K562 (cell line): Measurements from ENCODE around the gene LAMTOR5. TPM values are rescaled to one million over a fixed set of nuclear protein-coding genes. Genes with fewer than 3 reads are reported as not detected.

Experiments used
- ATAC-seq: fragments of 200-7000 bp; cut with Tn5 transposase; 3 replicates; pipeline ENCODE4 v1.9.1; 2020; ENCODE audit warnings: moderate library complexity
- Bru-seq: library from RNA; stranded (reverse); fragments of 400-500 nt; gene quantifications from one replicate; lab custom pipeline; 2021; lab: Mats Ljungman, UMichigan
- BruChase-seq, 2 experiments: library from RNA; stranded (reverse); fragments of 400-500 nt; gene quantifications; one replicate each; lab custom pipeline; 2021; lab: Mats Ljungman, UMichigan
- BruUV-seq: library from RNA; stranded (reverse); fragments of 400-500 nt; replicated peaks from 2 replicates; lab custom pipeline; 2021; lab: Mats Ljungman, UMichigan
- CTCF ChIA-PET: fragments of 300-600 bp; formaldehyde crosslinking; extraction: SDS; loops from one replicate; lab custom pipeline; 2021; ENCODE audit warnings: low intra/inter-chr PET ratio; lab: Yijun Ruan, JAX
- POLR2A ChIA-PET: fragments of 300-600, 350-650 bp; sonication (Branson Sonifier 250); formaldehyde crosslinking; extraction: SDS; loops from one replicate; lab custom pipeline; 2021; ENCODE audit warnings: antibody characterized with exemption, inconsistent platforms; lab: Yijun Ruan, JAX
- DNase-seq, 4 experiments: peaks; one replicate each; pipeline versions ENCODE4 v3.0.0 to v3.0.0-alpha.2; 2011 to 2018; ENCODE audit warnings: low spot score in 3 of 4, mixed read lengths in 3 of 4; ENCODE audit errors: extremely low read depth in 1 of 4
- FAIRE-seq: peaks from 2 replicates; lab custom pipeline; 2011; peaks lifted over from hg19 to GRCh38; lab: Jason Lieb, UNC
- H2AFZ ChIP-seq: 2 replicates; pipeline ENCODE4 v1.6.0; 2011; ENCODE audit warnings: low read depth, low read length, control low read depth, inconsistent platforms
- H3K27ac ChIP-seq: fragments of 200-600 bp; 3 replicates; pipeline ENCODE4 v1.8.0; 2011; ENCODE audit warnings: low read depth, mild to moderate bottlenecking, control low read depth, inconsistent platforms, low read length, moderate library complexity, mixed read lengths; ENCODE audit errors: extremely low read depth
- H3K27me3 ChIP-seq, 2 experiments: fragments of 300-600 bp in 1 of 2; 2 replicates in 1 of 2; 3 replicates in 1 of 2; pipeline versions ENCODE4 v1.6.0 to v1.8.0; 2011; ENCODE audit warnings: inconsistent platforms in 2 of 2, low read length in 2 of 2, mild to moderate bottlenecking in 1 of 2, mixed read lengths in 1 of 2, moderate library complexity in 1 of 2; ENCODE audit not compliant: control insufficient read depth in 2 of 2, insufficient read depth in 2 of 2
- H3K36me3 ChIP-seq: fragments of 300-600 bp; 3 replicates; pipeline ENCODE4 v1.8.0; 2011; ENCODE audit warnings: mild to moderate bottlenecking, low read length, inconsistent platforms; ENCODE audit not compliant: control insufficient read depth, insufficient read depth
- H3K4me1 ChIP-seq, 2 experiments: fragments of 200-600 bp in 1 of 2; replicated peaks in 1 of 2; 2 replicates in 1 of 2; 3 replicates in 1 of 2; pipeline versions ENCODE4 v1.5.1 to v1.8.0; 2011; ENCODE audit warnings: inconsistent platforms in 2 of 2, low read length in 2 of 2, mild to moderate bottlenecking in 1 of 2, mixed read lengths in 1 of 2, moderate library complexity in 1 of 2; ENCODE audit not compliant: control insufficient read depth in 2 of 2, insufficient read depth in 2 of 2
- H3K4me2 ChIP-seq: 2 replicates; pipeline ENCODE4 v1.6.1; 2011; ENCODE audit warnings: low read length, control low read depth, inconsistent platforms, mixed read lengths; ENCODE audit not compliant: insufficient read depth
- H3K4me3 ChIP-seq: fragments of 200-600 bp; sonication (generic), shearing (Covaris generic); 2 replicates; pipeline ENCODE4 v1.5.1; 2016; ENCODE audit warnings: control low read depth, inconsistent platforms
- H3K79me2 ChIP-seq: fragments of 200-600 bp; 3 replicates; pipeline ENCODE4 v1.8.0; 2011; ENCODE audit warnings: low read length, inconsistent platforms; ENCODE audit not compliant: control insufficient read depth, insufficient read depth
- H3K9ac ChIP-seq, 2 experiments: 2 replicates each; pipeline versions ENCODE4 v1.6.0 to v1.6.1; 2011; ENCODE audit warnings: low read depth in 2 of 2, low read length in 2 of 2, control low read depth in 1 of 2, inconsistent platforms in 1 of 2, mild to moderate bottlenecking in 1 of 2, mixed read lengths in 1 of 2; ENCODE audit not compliant: insufficient read depth in 1 of 2
- H3K9me1 ChIP-seq: one replicate; pipeline ENCODE4 v1.6.0; 2011; ENCODE audit warnings: inconsistent platforms, mild to moderate bottlenecking, low read length, moderate library complexity; ENCODE audit not compliant: control insufficient read depth, insufficient read depth
- H3K9me3 ChIP-seq: replicated peaks from 2 replicates; pipeline ENCODE4 v1.5.1; 2011; ENCODE audit warnings: low read depth, low read length, inconsistent platforms; ENCODE audit not compliant: control insufficient read depth, insufficient read depth
- H4K20me1 ChIP-seq: replicated peaks from 2 replicates; pipeline ENCODE4 v1.6.1; 2011; ENCODE audit warnings: low read length, inconsistent platforms, mixed read lengths; ENCODE audit not compliant: control insufficient read depth, insufficient read depth
- BACH1 ChIP-seq: fragments of 200-800 bp; sonication (Bioruptor generic); IDR thresholded peaks from 2 replicates; pipeline ENCODE4 v1.6.1; 2016; ENCODE audit warnings: missing genetic modification characterization, missing compliant biosample characterization
- BCOR ChIP-seq: fragments of 450-650 bp; IDR thresholded peaks from 2 replicates; pipeline ENCODE4 v1.6.1; 2016
- HMGN3 ChIP-seq: IDR thresholded peaks from 2 replicates; pipeline ENCODE4 v1.6.1; 2011; ENCODE audit warnings: borderline replicate concordance, low read depth, mild to moderate bottlenecking, mixed read lengths, low read length; ENCODE audit not compliant: insufficient read length; ENCODE audit errors: extremely low read depth
- KLF10 ChIP-seq: fragments of 250-450 bp; sonication (Bioruptor Pico); IDR thresholded peaks from 2 replicates; pipeline ENCODE4 v1.6.1; 2021; ENCODE audit warnings: matching md5 sums
- PTTG1 ChIP-seq: fragments of 450-650 bp; IDR thresholded peaks from 2 replicates; pipeline ENCODE4 v1.6.1; 2016; ENCODE audit warnings: low read depth, mild to moderate bottlenecking, missing genetic modification characterization, missing compliant biosample characterization
- RCOR1 ChIP-seq, 2 experiments: IDR thresholded peaks; 2 replicates each; pipeline ENCODE4 v1.6.1; 2012; ENCODE audit warnings: low read depth in 2 of 2, low read length in 2 of 2, borderline replicate concordance in 1 of 2, improper control_type of control experiment in 1 of 2
- TCF7L2 ChIP-seq: fragments of 150-350 bp; IDR thresholded peaks from 2 replicates; pipeline ENCODE4 v1.6.1; 2016; ENCODE audit warnings: low read depth, mild to moderate bottlenecking, low read length, moderate library complexity
- ZBTB5 ChIP-seq: fragments of 450-650 bp; IDR thresholded peaks from 2 replicates; pipeline ENCODE4 v1.6.1; 2017; ENCODE audit warnings: antibody characterized with exemption
- ZEB2 ChIP-seq: fragments of 450-650 bp; IDR thresholded peaks from 2 replicates; pipeline ENCODE4 v1.6.1; 2016
- ZFP36 ChIP-seq: fragments of 150-350 bp; IDR thresholded peaks from 2 replicates; pipeline ENCODE4 v1.6.1; 2018; ENCODE audit warnings: low read length, low read depth; ENCODE audit not compliant: partially characterized antibody
- ZNF253 ChIP-seq: fragments of 250-450 bp; sonication (Bioruptor Pico); conservative IDR thresholded peaks from 2 replicates; pipeline ENCODE4 v1.6.1; 2021; ENCODE audit warnings: mild to moderate bottlenecking
- ZNF551 ChIP-seq: fragments of 250-450 bp; sonication (Bioruptor Pico); IDR thresholded peaks from 2 replicates; pipeline ENCODE4 v1.5.0; 2021; ENCODE audit warnings: mild to moderate bottlenecking, moderate library complexity
- ZNF695 ChIP-seq: fragments of 450-650 bp; formaldehyde crosslinking; IDR thresholded peaks from 2 replicates; pipeline ENCODE4 v1.4.0; 2020; ENCODE audit warnings: mild to moderate bottlenecking, moderate library complexity
- ZNF76 ChIP-seq: fragments of 250-450 bp; sonication (Bioruptor Pico); IDR thresholded peaks from 2 replicates; pipeline ENCODE4 v1.4.0; 2020; ENCODE audit warnings: mild to moderate bottlenecking, moderate library complexity, borderline replicate concordance
- WGBS: fragments of 100-300 bp; shearing (Covaris generic); methylation state at CpG from one replicate; pipeline ENCODE4 v1.1.6; 2016; ENCODE audit warnings: low coverage, mixed read lengths; ENCODE audit not compliant: insufficient coverage; ENCODE audit errors: missing lambda C conversion rate; 5-methylcytosine and 5-hydroxymethylcytosine counted together
- in situ Hi-C: fragments of 300-500 bp; cut with MboI; formaldehyde crosslinking; loops from 4 replicates; pipeline ENCODE4 v1.15.0; 2018; ENCODE audit warnings: inconsistent platforms, mixed read lengths
- intact Hi-C: fragments of 100-400 bp; cut with micrococcal nuclease; formaldehyde crosslinking; loops from 2 replicates; pipeline ENCODE4 v1.14.2; 2022
- long read RNA-seq, 3 experiments: library from polyadenylated mRNA in 2 of 3; library from RNA in 1 of 3; unstranded in 2 of 3; stranded (forward) in 1 of 3; transcript quantifications; one replicate each; pipeline ENCODE4 v2.0.0, GENCODE V29; 2019 to 2022
- polyA minus RNA-seq, 3 experiments: library from RNA; depleted of rRNA, polyadenylated mRNA; stranded (reverse); fragments of >200 nt; gene quantifications; 2 replicates each; pipeline ENCODE4 v1.2.3, GENCODE V29; 2011
- polyA plus RNA-seq, 8 experiments: library from polyadenylated mRNA; depleted of rRNA in 4 of 8; stranded (reverse) in 5 of 8; unstranded in 3 of 8; fragments of >200 nt; fragmentation: Nextera tagmentation in 2 of 8; fragmentation: Illumina TruSeq in 1 of 8; extraction: Ambion mirVana in 2 of 8; extraction: Trizol in 1 of 8; gene quantifications; 2 replicates each; pipeline versions ENCODE4 v1.2.1 to v1.2.3, GENCODE V29; 2011 to 2014; ENCODE audit warnings: inconsistent platforms in 1 of 8, missing spikeins in 1 of 8
- total RNA-seq, 7 experiments: library from RNA; depleted of rRNA in 6 of 7; stranded (reverse); fragments of >200 nt in 6 of 7; fragmentation: Illumina TruSeq in 2 of 7; extraction: Trizol in 2 of 7; gene quantifications; 2 replicates each; pipeline versions ENCODE4 v1.2.1 to v1.2.3, GENCODE V29; 2011 to 2021; ENCODE audit warnings: low replicate concordance in 1 of 7

Gene LAMTOR5
- 40.9 and 52.1 TPM in 2 replicates for total RNA-seq (2011; cell fraction: chromatin; rRNA removed; ENCODE audit: low replicate concordance)
- 63.2 and 70.9 TPM in 2 replicates for total RNA-seq (2011; cell fraction: nucleolus; rRNA removed)
- 77.4 and 94.5 TPM in 2 replicates for total RNA-seq (2011; cell fraction: nucleoplasm; rRNA removed)
- total RNA-seq (2014; rRNA removed), result 191 and 206 TPM in 2 replicates
- 123 and 130 TPM in 2 replicates for total RNA-seq (2014; rRNA removed; fragmentation: Illumina TruSeq; extraction: Trizol)
- 107 and 118 TPM in 2 replicates for total RNA-seq (2015; rRNA removed; fragmentation: Illumina TruSeq; extraction: Trizol)
- 169 and 198 TPM in 2 replicates for total RNA-seq (2021)
- polyA plus RNA-seq (2011; rRNA removed), result 537 and 538 TPM in 2 replicates
- 530 and 732 TPM in 2 replicates for polyA plus RNA-seq (2011; cell fraction: cytosol; rRNA removed)
- polyA plus RNA-seq (2011; cell fraction: nucleus; rRNA removed), result 174 and 259 TPM in 2 replicates
- 318 and 451 TPM in 2 replicates for polyA plus RNA-seq (2012)
- 229 and 241 TPM in 2 replicates for polyA plus RNA-seq (2014; fragmentation: Illumina TruSeq; extraction: Trizol)
- 100 to 1,000 TPM; 648 to 712 TPM for polyA plus RNA-seq (2014; fragmentation: Nextera tagmentation; extraction: Ambion mirVana)
- polyA plus RNA-seq (2014; rRNA removed), result 320 and 438 TPM in 2 replicates
- polyA minus RNA-seq (2011; rRNA and poly(A)+ RNA removed), result 150 and 153 TPM in 2 replicates
- 52.8 and 60.1 TPM in 2 replicates for polyA minus RNA-seq (2011; cell fraction: cytosol; rRNA and poly(A)+ RNA removed)
- polyA minus RNA-seq (2011; cell fraction: nucleus; rRNA and poly(A)+ RNA removed), result 27.1 and 59.8 TPM in 2 replicates
- percentile 95 among the genes with signal in this experiment for Bru-seq, nascent RNA
- BruChase-seq, experiment 1, labeled RNA remaining after a 2-hour chase, result percentile 95 among the genes with signal in this experiment
- BruChase-seq, experiment 2, labeled RNA remaining after a 6-hour chase, result percentile 95 among the genes with signal in this experiment
- long read RNA-seq, experiment 1, transcript LAMTOR5-206 (4 exons, 634 nt), result major isoform, 175 of 190 reads
- long read RNA-seq, experiment 1, transcript LAMTOR5-203 (4 exons, 1,154 nt), result minor isoform, 6 of 190 reads
- long read RNA-seq, experiment 1, partial matches to known transcripts, result 3 of 190 reads
- long read RNA-seq, experiment 1, other reads (novel, unspliced or antisense), result 2 of 190 reads
- long read RNA-seq, experiment 2, transcript LAMTOR5-204 (5 exons, 694 nt), result minor isoform, 6 of 195 reads
- long read RNA-seq, experiment 2, transcript LAMTOR5-206 (4 exons, 634 nt), result major isoform, 172 of 195 reads
- long read RNA-seq, experiment 2, partial matches to known transcripts, result 8 of 195 reads
- long read RNA-seq, experiment 2, other reads (novel, unspliced or antisense), result 5 of 195 reads
- long read RNA-seq, experiment 3, transcript LAMTOR5-206 (4 exons, 634 nt), result major isoform, 99 of 106 reads
- long read RNA-seq, experiment 3, partial matches to known transcripts, result 0 of 106 reads
- long read RNA-seq, experiment 3, other reads (novel, unspliced or antisense), result 4 of 106 reads

- peaks cover 32% of the 10 kb centered on the region for H3K36me3 ChIP-seq
- WGBS, result under 1% methylated on average over 76 of the region's 76 CpGs
- TF ChIP-seq KLF10, result no peak
- peak in 1 of 2 experiments; percentile 78; a peak in 1 of 4 replicates for TF ChIP-seq RCOR1 (IDR thresholded peaks at IDR 0.05; ENCODE audit: borderline replicate concordance in 1 of 2, low read depth in 2 of 2, low read length in 2 of 2)
- TF ChIP-seq ZFP36, result peak; percentile 20
- no peak for TF ChIP-seq HMGN3
- no peak for TF ChIP-seq ZNF551 (CRISPR knock-in tag)
- TF ChIP-seq ZNF253 (CRISPR knock-in tag), result no peak
- TF ChIP-seq BACH1, result peak; percentile 51; the same call in 1 of the 2 replicates
- TF ChIP-seq PTTG1, result no peak
- no peak for TF ChIP-seq ZNF76 (CRISPR knock-in tag)
- no peak for TF ChIP-seq ZBTB5
- no peak for TF ChIP-seq TCF7L2
- TF ChIP-seq ZNF695, result no peak
- TF ChIP-seq BCOR, result peak; percentile 65; the same call in 1 of the 2 replicates
- peak; percentile 74 for TF ChIP-seq ZEB2
Measured at GRCh38 chr1:110407260-110408210, at the start of gene LAMTOR5. Gene LAMTOR5 (minus strand): TSS chr1:110407694. CDS start chr1:110407620, 74 bp downstream.

More at GRCh38 chr1:110407260-110408210, at the start of gene LAMTOR5:
- H3K9ac ChIP-seq, result peak within 1 kb of the TSS; percentile 88 to 90
- POLR2A ChIA-PET, result interaction anchor here (0.6 to 1.8 kb wide), 9 partner anchors 10 to 211 kb away, joined by 3 to 7 read pairs (median 4); no protein-coding TSS in a partner anchor
- DNase-seq (peak; percentile 85 to 98 (median 86)), FAIRE-seq (peak; percentile 93), ATAC-seq (peak; percentile 90)
- CTCF ChIA-PET, result no interaction called here
- peaks cover 34% of the 10 kb centered on the region for H3K79me2 ChIP-seq
- in situ Hi-C loops, result no loop called here
- H3K27me3 ChIP-seq, result no peaks in the 10 kb centered on the region
- H3K9me1 ChIP-seq, result no peaks in the 10 kb centered on the region
- H3K27ac ChIP-seq, result peak within 1 kb of the TSS; percentile 91
- H3K4me2 ChIP-seq, result peak within 1 kb of the TSS; percentile 95
- peaks cover 5 to 19% of the 10 kb centered on the region in 2 experiments; a peak in 3 of 5 replicates for H3K4me1 ChIP-seq
- H4K20me1 ChIP-seq, result no peaks in the 10 kb centered on the region
- no peaks in the 10 kb centered on the region for H3K9me3 ChIP-seq
- TSS peak; percentile 77 for BruUV-seq
- intact Hi-C loops, result loop anchor here (1.0 kb wide), 1 partner anchor 69 kb away; no protein-coding TSS in a partner anchor
- H2AFZ ChIP-seq, result peak within 1 kb of the TSS; percentile 81
- peak within 1 kb of the TSS; percentile 71 for H3K4me3 ChIP-seq
